GM19240 (cell line): ENCODE data around the gene DEPDC1.
"Not testable (repeated sequence)": the region's sequence is repeated elsewhere in the genome, so short reads cannot be mapped to it uniquely, and the experiment has no call there.

Experiments used
- DNase-seq: peaks from one replicate; pipeline ENCODE4 v3.0.0; 2011; ENCODE audit warnings: low spot score; ENCODE audit not compliant: insufficient read length

The DEPDC1 gene

DNA sequence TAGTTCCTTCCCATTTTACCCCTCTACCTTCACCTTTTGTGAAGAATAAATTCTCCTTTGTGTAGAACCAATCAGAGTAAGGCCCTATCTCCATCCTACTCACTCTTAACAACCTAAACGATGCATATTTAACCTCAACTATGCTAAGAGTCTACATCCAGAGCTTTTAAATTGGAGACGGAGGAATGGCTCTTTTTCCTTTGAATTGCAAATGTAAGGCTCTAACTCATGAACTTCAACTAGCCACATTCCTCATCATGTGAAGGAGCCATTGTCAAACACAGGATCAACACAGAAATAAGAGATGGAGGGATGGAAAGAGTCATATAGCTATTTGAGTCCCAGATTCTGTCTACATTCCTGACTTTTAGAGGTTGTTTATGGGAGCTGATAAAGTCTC, 18.2 kb downstream of the DEPDC1 start:
- DNase-seq: no peak

DNA sequence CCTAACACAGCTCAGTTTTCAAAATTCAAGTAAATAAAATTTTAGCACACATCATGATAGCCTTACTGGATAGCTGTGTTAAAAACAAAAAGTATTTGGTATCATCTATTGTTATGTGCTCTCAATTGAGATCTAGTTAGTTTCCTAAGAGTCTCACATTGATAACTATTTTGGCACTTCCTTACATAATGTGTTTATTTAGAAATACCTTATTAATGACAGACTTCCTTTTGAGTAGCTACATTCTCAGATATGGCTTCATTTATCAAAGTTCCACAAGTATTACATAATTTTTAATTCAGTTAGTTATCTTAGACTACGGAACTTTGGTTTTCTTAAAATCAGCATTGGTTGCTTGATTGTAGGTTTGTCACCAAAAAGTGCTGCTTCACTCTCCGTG, 20.3 kb downstream of the DEPDC1 start:
- DNase-seq: not testable (repeated sequence)

DNA sequence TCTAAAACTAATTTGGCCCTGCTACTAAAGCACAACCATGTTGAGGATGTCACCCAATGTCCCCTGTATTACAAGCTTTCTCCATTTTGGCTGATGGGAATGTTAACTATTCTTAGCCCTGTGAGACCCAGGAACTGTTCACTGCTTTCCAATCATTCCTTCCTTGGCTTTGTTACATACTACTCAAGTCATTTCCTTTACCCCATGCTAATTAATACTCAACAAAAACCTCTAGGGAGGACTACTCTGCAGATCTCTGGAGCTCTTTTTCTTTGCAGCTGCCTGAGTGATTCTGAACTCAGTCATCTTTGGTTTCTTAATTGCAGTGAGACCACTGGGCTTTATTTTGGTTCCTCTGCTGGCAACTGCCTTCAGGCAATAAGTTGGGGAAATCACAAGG, 23.8 kb downstream of the DEPDC1 start:
- DNase-seq: no peak

DNA sequence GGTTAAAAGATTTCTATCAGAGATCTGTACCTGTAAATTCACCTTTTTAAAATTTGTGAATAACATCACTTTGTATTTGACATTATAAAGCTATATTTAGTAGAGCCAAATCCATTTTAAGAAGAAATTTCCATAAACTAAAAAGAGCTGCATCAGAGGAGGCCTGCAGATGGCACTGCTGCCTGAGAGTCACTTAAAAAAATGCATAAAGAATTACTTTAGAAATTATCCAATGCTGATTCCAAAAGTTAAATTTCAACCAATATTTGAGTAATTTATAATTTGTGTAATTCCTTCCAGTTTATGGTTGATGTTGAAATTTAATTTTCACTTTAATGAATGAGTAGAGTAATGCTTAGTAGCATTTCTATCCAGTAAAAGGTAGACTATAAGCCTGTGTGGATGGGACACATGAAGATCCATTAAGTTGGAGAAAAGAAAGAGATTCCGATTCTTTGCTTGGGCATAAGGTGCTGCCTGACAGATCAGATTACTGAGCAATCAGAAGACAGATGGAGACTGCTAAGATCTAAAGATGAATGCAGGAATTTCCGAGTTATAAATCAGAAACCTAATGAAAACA, 26.4 kb downstream of the DEPDC1 start:
- no peak for DNase-seq

DNA sequence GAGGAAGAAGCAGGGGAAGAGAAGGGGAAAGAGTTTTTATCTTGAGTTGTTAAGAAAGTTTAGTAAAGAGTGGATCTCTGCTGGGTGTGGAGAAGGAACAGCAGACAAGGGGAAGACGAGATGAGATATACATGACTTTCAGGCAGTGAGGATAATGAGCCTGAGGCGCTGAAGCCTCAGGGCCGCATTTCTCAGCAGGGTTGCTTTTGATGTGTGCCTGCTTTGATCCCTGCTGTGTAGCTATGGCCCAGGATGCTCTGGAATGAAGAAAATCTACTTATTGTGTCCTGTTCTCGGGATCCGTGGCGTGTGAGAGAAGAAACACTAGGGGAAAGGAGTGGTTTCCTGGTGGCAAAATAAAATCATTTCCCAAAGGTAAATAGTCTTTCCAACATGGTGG, 32.0 kb downstream of the DEPDC1 start:
- DNase-seq: no peak

DNA sequence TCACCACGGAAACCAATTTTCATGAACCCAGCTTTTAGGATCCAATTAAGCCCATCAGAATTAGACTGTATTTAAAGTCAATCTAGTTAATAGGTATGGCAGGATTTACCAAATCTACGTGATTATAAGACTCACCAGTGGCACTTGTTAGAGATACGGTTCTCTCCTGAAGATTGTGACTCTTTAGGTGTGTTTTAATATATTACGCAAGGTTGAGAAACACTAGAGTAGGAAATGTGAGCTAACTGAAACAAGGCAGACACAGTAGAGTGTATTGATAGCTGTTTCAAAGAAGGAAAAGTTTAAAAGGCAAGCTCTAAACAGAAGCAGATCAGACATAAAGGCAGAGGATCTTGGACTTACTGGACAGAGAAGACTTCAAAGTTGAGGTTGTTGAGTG, 35.9 kb downstream of the DEPDC1 start:
- no peak for DNase-seq

DNA sequence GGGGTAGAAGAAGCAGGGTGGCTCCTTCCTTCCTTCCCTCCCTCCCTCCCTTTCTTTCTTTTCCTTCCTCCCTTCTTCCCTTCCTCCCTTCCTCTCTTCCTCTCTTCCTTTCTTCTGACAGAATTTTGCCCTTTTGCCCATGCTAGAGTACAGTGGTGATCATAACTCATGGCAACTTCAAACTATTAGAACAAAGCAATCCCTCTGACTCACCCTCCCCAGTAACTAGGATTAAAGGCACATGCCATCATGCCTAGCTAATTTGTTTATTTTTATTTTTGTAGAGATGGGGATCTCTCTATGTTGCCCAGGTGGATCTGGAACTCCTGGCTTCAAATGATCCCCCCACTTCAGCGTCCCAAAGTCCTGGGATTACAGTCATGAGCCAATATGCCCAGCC, 37.1 kb downstream of the DEPDC1 start:
- no peak for DNase-seq

DNA sequence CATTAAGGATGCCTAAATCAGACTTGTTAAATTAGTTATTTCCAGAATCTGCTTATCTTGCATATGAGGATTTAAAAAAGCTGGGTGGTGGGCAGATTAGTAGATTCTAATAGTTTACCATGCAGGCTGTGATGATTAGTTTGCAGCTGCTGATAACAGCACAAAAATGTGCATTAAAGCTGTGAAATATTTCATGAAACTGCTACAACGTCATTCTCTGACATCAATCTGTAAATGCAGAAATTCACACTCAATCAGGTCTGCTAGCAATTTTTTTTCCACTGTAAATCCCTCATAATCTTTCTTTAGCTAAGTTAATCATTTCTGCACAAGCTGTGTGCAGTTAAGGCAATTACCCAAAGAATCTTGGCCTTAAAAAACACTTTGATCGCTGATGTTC, 37.8 kb downstream of the DEPDC1 start:
- no peak for DNase-seq

DNA sequence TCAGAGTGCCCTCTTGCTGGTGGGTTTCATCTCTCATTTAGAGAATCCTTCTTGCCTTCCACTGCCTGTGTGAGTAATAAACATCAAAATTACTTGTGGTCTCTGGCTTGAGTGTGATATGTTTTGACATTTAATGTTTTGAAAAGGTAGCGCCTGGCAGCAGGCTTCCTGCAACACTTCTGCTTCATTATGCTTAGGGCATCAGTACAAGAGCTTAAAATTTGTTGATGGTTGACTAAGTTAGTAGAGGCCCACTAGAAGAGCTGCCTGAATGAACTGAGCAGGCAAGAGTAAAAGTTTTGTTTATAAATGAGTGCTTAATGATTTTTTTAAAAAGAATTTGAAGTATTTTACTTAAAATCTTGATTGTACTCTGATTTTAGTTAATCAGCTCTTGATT, 40.7 kb downstream of the DEPDC1 start:
- DNase-seq: no peak

DNA sequence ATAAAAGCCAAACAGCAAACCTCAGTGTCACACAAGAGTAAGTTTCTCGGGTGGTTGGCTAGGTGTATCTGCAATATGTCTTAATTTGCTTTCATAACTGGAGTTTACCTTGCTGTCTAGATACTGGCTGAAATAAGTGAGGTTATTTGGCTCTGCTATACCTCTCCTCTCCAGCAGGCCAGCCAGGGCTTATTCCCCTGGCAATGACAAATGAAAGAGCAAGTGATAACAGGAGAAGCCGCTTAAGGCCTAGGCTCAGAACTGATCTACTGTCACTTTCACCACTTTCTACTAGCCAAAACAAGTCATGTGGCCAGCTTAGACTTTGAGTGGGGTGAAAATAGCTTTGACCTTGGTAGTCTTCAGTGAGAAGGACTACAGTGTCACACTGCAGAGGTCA, 42.3 kb downstream of the DEPDC1 start:
- DNase-seq: no peak

DNA sequence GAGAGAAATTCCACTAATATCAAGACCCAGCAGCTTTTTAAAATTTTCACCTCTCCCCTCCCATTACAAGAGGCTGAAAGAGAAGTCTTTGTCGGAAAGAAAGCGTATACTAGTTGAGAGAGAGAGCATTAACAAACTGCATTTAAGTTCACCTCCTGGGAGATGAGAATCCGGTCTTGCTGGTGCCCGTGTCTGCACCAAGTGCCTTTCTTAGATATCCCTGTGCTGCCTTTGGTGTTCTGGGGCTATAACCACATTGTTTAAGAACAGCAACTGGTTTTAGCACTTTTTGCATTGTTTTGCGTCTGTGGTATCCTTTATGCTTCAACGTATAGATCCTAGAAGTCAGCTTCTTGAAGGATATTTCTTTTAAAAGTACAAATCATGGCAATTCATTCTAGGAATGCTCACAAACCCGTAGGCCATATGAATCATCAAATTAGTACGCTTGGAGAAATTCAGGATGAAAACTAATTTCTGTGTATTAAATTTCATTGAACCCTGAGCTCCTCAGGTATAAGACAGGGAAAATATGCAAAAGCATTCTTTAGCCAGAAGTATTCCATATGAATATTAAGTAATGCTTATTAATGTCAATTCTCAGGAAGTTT, 43.7 kb downstream of the DEPDC1 start:
- DNase-seq: no peak

DNA sequence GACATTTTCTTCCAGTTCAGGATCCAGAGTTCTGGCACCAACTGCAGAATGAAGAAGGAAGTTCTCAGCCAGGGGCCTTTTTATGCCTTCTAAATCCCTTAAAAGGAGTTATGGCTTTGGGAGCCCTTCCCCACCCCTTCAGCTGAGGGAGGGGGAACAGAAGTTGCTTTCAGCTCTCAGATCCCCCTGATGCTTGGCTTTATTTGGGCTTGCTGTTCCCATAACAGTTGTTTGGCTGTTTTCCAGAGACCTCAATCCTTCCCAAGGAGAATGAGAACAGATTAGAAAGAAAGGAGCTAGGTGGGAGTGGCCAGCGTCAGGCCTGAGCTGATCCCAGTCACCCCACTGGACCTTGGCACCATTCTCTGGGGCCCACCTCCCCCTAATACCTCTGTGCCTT, 47.0 kb downstream of the DEPDC1 start, which contains the start of gene RPE65:
Gene RPE65, minus strand, starts transcription at position 54 of the 400 bp plus-strand sequence. Its CDS starts 49 bp downstream, at position 5.
- no peak for DNase-seq

DNA sequence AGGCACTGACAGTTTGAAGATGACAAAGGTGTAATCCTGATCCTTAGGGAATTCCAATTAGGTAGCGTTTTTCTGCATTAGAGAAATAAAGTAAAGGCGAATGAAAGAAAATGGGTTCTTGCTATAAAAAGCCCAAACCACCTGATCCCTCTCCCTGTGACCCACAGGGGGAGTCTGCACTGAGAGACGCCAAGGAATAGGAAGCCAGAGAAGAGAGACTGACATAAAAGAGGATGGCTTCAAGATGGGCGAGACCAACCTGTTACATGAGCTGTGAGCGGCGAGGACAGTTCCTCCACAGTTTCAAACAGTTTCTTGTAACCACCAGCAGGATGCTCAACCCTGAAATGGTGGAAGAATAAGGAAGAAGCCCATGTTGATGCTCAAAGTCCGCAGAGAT, 48.5 kb downstream of the DEPDC1 start:
- DNase-seq: no peak

DNA sequence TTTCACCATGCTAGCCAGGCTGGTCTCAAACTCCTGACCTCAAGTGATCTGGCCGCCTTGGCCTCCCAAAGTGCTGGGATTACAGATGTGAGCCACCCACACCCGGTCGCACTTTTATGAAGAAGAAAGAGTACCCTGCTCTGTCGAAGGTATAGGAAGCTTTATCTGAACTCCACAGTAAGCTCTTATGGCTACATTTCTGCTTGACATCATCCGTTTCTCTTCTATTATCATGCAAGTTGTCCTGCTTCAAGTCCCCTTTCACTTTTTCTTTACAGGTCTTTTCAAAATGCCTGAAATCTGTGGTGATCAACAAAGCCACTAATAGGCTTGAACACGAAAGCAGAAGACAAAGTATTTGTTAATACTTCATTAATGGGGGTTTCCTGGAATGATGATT, 51.2 kb downstream of the DEPDC1 start:
- no peak for DNase-seq

DNA sequence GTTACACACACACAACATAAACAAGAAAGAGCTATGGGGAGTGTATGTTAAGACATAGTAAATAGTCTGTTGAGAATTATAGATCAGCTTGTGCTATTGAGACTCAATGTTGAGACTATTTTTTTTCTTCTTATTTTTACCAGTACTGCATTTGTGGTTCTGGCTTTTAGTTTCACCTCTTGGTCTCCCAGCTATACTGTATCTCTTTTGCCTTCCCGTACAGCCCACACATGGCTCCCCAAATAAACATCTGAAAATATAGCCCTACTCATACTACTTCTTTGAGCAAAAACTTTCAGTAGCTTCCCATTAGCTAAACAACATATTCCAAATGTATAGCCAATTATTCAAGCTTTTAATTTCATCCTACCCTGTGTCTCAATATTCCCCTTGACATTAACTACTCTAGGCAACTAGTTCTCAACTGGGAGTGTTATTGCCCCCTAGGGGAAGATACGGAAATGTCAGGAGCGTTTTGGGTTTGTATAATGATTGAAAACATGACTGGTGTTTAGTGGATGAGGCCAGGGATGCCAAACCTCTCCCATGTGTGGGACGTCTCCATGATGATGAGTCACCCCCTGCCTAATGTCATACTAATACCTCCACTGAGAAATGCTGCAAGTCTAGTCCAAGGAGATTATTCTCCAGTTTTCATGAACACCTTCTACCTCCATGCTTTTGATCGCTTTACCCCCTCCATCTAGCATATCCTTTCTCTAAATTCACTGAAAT, 53.9 kb downstream of the DEPDC1 start:
- peak; percentile 23 for DNase-seq

DNA sequence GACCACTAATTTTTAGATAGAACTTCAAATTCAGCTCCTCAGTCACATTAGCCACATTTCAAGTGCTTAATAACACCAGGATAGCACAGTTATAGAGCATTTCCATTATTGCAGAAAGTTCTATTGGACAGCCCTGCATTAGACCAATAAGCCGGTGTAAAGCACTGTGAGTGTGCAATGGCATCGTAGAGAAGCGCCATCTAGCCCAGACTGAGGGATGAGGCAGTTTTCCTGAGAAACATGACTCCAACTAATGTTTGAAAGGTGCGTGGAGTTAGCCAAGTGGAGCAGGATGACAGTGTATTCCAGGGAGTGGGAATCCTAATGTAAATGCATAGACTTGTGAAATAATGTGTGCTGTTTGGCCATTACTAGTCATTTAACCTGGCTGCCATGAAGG, 54.9 kb downstream of the DEPDC1 start:
- no peak for DNase-seq

DNA sequence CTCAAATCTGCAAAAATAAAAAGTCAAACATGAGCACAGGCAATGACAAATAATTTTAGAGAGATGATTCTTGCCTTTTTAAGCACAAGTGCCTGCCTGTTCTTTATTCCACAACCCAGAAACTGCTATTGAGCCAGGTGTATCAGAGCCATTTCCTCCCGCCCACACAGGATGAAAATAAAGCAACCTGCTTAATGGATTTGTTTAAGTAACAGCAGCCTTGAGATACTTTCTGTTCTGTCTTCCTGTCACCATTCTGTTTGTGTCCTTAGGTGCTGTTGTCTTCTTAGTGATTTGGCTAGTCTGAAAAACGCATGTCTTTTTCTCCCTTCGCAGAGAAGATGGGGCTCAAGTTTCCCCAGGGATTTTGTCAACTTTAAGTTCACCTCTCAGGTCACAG, 58.6 kb downstream of the DEPDC1 start:
- no peak for DNase-seq

DNA sequence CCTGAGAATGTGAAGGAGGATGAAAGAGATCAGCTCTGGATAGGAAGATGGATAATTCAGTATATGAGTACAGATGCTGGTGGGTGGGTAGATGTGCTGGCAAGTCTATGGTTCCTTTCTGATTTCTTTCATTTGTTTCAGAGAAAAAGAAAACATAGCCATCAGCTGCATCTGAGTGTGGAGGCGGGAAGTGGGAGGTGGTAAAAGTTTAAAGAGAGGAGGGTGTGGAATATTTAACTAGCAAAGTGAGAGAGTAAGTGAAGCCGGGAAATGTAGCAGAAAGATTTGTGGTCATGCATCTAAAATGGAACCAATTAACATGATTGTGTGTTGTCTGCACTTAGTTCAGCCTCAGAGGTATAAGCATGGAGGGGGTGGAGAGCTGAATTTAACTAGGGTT, 63.5 kb downstream of the DEPDC1 start:
- no peak for DNase-seq

DNA sequence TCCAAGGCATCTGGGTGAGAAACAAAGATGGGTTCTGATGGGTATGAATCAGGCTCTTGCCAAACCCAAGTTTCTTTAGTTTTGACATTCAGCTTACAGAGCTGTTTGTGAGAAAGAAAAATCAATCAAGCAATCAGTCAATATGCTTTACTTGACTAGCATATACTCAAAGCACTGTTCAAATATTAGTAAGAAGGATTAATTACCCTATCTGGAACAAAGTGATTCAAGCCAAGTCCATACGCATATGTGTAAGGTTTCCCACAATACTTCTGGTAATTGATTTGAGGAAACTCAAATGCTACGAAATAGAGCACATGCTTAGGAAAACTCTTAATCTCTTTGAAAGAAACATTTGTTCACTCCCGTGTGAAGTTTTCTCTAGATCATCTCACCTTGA, 65.8 kb downstream of the DEPDC1 start:
- DNase-seq: no peak

DNA sequence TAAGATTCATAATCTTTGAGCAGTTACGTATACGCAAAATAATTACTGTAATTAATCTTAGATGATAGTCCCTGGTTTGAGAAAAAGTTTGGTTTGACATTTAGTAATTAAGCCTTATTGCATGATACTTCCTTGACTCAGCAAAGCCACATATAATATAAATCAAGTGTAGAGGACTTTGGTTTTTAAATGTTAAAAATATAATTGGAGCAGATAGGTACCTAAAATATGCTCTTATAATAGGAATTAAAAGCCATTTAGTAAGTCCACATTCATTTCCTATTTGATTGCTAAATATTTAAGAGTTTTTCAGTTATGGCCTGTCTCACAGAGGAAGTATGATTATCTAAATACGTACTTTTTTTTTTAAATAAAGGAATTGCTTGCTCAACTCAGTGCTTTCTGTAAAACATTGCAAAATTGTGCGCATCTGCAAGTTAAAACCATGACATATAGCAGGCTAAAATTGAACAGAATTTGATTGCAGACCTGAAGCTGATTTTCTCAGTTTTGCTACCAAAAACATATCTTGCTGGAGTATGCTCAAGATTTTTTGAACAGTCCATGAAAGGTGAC, 67.6 kb downstream of the DEPDC1 start:
- no peak for DNase-seq

DNA sequence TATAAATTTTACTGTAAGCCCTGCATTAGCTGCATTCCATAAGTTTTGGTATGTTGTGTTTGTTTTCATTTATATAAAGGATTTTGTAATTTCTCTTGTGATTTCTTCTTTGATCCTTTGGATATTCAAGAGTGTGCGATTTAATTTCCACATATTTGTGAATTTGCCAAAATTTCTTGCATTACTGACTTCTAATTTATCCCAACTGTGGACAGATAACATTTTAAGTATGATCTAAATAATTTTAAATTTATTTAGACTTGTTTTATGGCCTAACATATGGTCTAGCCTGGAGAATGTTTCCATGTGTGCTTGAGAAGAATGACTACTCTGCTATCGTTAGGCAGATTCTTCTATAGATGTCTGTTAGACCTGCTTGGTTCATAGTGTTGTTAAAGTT, 70.3 kb downstream of the DEPDC1 start:
- DNase-seq: no peak
